ENCODE measurements around the gene SMPDL3A.

- TF ChIP-seq POLR2A (IDR thresholded peaks at IDR 0.05; ENCODE audit: low read depth, low read length) (no peak), POLR2AphosphoS5 (IDR thresholded peaks at IDR 0.05; ENCODE audit: low read depth, low read length) (no peak), TAF1 (IDR thresholded peaks at IDR 0.05; ENCODE audit: low read depth, low read length) (no peak)
Measured at GRCh38 chr6:122833021-122833491, 44.0 kb downstream of the SMPDL3A start.
